CD1c-positive myeloid dendritic cell (primary cell): ENCODE data around the gene COL4A1.

Source experiments
- DNase-seq: peaks from one replicate; pipeline ENCODE4 v3.0.0-alpha.2; 2016; ENCODE audit errors: extremely low spot score

Gene COL4A1

DNA sequence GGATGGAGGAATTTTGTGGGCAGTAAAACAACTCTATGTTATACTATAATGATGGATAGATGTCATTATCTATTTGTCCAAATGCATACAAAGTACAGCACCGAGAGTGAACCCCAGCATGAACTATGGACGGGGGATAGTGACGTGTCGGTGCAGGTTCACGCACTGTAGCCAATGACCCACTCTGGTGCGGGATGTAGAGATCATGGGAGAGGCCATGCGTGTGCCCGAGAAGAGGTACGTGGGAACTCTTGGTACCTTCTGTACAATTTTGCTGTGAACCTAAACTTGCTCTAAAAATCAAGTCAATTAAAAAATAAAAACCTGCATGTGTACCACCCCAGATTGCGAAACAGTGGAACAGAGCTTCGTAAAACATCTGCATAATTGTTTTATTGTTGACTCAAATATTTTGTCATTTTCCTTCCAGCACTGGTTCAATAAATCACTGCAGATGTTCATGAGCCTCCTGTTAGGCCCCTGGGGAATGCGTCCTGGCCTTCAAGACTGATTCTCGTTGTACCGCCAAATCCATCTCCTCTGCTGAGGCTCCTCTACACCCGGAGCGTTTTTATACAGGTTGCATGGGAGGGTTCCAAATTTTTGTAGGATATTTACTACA lies 30.9 kb downstream of the COL4A1 start:
- no peak for DNase-seq

DNA sequence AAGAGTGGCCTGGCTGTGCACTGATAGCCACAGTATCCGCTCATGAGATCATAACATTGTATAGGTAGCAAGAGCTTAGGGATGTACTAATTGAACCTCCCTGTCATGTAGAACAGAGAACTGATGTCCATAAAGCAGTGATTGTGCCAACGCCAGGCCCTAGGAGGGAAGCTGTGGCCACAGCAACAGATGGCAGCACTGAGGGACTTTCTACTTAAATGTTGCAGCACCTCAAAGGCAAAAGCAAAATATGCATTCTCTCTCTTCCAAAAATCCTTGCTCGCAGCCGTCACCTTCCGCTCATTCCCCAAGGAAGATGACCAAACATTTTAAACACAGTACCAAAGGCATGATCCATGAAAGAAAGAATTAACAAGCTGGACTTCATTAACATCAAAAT lies 32.3 kb downstream of the COL4A1 start:
- no peak for DNase-seq

DNA sequence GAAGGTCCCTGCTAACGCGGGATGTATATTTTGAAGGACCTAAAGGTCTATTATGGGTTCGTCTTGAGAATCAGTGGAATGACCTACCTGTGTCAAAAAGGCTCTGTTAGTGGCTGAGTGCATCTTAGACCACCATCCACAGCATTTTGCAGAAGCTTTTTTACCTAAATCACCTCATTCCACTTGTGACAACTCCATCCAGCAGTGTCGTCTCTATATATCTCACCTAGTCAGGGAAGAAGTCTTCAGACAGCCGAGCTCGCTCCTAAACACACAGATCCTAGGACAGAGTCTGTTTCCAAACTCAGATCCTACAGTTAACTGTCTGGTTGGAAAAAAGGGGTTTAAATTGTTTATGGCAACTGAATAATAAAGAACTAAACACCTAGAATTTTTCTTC lies 33.7 kb downstream of the COL4A1 start:
- no peak for DNase-seq

DNA sequence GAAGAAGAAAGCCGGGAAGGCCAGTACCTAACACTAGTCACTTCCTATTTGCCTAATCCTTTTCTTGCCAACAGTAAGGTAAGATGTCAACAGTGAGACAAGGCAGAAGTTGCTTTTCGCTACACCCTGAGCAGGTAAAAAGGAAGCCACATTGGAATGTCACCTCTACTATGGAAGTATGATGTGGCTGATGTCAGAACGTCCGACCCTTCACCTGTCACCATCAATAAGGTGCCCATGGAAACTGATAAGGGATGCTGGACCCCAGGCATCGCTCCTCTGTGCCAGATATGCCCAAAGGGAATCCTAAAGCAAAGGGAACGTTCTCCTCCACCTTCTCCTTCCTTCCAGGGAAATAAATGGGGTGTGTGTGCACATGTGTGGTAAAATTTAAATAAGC lies 34.3 kb downstream of the COL4A1 start:
- no peak for DNase-seq

DNA sequence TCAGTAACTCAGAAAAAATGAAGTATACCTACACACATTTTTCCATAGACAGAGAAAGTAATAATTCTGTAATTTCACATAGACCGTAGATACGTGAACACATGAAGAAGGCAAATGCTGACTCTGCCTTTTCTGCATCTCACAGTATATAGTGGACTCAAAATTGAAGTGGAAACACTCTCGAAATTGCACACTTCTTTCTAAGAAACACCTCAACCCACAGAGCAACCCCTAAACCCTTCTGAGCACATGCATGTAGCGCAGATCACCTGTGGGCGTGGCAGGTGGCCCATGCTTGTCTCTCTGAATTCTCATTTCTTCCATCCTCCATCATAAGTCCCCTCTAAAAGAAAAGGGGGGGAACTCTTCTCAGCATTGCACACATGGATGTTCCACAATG lies 34.7 kb downstream of the COL4A1 start:
- DNase-seq = no peak

DNA sequence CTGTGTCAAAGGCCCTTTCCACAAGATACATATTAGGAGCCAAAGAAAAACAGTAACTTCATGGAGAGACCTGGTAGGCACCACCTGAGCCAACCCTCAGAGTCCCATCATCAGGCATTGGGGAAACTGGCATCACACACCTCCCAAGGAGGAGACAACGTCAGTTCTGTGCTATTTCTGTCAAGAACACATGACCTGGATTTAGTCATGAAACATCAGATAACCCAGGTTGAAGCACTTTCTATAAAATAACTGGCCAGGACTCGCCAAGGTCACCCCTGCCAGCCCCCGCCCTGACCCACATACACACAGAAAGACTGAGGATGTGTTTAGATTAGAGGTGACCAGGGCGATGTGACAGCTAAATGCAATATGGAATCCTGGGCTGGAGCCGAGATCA lies 35.6 kb downstream of the COL4A1 start:
- no peak for DNase-seq

DNA sequence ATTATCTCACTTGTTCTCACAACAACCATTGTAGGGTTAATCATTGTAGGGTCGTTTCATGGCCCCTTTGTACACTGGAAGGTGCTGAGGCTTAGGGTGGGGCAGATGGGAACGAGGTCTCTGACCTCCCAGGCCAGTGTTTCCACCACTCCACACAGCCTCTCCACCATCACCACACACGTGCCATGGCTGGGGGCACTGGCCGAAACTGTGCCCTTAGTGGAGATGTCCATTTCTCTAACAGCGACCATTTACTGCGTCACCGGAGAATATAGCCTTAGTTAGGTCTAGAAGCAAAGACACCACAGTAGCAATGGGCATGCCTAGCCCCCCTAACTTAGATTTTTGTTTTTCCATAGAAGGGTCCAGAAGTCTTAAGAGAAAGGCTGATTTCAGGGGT lies 36.5 kb downstream of the COL4A1 start:
- DNase-seq = no peak

DNA sequence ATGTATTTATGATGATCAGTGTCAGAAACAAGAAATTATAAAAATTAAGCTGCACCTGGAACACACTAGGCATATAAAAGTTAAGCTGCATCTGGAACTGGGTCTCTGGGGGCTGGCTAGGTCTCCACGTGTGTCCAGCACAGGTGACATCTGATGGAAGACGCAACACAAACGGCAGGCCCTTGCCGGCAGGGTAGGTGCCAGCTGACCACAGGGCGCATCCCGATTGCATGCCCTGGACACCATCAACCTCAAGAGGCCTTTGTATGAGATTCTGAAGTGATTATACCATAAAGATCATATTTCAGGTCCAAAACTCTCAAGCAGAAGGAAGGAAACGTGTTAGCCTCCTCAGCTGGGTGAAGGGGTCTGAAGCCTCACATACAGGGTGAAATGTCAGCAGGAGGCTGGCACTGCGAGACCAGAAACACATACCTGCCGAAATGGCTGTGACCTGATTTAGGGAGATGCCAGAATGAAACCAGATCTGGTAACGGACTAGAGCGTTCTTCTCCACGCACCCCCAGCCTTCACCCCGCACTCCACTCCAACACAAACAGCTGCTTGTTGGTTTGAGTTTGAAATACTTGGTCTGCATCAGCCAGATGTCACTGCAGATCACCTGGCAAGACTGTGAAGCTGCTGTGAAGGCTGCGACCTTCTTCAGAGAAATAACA lies 37.3 kb downstream of the COL4A1 start:
- DNase-seq = no peak

DNA sequence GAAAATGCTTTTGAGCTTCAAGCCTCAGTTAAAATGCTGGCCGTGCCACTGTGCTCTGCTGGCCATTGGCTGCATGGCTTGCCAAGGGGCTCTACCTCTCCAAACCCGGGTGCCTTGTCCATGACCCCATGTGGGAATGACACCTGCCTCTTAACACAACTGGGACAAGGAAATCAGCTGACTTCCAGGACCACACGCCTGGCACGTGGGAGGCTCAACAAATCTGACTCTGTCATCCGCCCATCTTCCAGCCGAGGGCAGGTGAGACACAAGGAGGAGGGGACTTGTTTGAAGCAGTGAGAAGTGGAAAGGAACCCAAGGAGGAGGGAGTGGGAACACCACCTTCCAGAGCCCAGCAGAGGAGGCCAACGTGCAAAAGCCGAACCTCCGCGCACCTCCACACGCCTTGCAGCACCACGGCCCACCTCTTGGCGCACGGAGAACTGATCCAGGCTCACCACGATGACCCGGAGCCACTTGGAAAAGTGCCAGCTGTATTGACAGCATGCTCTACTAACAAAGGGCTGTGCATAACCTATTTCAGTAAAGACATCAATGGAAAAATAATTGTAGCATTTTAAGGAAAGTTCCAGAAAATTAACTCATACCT lies 38.3 kb downstream of the COL4A1 start:
- no peak for DNase-seq

DNA sequence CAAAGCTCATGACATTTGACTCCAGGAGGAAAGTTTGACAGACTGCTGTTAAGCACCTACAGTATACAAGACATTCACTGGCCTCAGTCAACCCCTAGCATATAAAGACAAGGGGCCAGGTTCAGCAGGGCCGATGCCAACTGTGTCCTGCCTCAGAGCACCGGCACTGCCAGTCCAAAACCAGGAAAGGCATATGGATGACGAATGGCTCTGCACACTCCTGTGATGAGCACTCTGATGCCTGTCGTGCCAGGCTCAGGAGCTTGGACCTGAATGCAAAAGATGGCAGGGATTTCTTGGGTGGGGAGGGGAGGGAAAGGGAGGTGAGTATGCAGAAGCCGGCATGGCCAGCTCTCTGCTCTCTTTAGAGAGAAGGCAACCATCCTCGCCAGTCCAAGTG lies 38.9 kb downstream of the COL4A1 start:
- no peak for DNase-seq

DNA sequence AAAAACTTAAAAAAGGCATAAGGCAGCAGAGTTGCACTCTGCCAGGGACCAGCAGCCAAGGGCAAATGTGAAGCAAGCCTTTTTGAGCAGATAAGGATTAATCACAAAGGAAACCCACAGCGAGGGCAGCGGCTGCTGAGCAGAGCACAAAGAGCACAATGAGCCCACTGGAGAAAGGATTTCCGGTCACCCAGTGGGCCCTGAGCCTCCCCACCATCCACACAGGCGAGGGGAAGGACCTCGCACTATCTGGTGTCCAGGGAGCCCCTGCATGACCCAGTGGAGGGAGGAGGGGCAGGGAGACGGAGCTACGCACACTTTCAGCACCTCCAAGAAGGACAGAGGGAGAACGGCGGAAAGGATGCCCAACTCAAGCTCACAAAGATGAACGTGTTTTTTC lies 40.0 kb downstream of the COL4A1 start:
- DNase-seq = no peak

DNA sequence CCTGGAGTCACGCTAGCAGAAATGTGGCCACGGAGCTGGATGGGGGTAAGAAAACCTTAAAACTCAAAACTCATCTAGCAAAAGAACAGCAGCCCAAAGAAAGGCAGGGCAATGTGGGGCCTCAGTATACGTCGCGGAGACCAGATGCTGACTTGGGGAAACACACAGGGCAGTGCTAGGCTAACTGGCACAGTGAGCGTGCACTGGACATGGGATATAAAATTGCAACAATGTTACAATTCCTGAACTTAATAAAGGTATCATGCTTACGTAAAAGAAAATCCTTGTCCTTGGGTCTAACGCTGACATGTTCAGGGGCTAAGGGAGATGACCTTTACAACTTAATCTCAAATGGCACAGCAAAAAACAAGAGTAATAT lies 40.5 kb downstream of the COL4A1 start:
- no peak for DNase-seq

DNA sequence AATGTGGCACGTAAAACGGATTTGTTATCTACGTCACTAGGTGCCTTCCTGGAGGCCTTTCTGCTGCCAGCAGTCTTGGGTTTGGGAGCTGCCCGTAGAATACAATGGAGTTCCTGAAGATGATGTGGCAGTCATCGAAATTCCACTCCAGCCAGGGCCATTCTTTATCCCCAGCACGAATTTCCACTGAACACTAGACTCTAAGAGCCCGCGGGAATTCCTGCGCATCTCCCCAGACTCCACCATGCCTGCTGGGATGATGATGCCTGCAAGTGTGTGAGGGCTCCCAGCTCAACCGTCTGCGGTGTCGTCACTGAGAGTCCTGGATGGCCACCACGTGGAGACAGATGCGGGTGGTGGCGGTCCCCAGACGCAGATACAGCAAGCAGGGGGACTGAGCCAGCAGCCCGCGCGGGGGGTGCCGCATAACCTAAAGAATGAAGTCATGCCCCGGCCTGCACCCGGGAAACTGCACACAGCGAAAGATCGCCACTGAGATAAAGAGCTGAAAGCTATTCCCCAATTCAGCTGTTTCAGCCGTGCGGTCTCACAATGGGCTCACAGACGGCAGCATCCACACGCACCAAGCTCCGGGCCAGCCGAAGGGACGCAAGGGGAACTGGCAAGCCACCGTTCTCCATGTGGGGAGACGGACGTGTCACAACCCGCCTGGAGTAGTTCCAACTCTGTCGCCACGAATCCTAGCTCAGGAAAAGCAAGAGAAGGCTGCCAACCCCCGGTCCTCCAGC lies 41.1 kb downstream of the COL4A1 start:
- no peak for DNase-seq

DNA sequence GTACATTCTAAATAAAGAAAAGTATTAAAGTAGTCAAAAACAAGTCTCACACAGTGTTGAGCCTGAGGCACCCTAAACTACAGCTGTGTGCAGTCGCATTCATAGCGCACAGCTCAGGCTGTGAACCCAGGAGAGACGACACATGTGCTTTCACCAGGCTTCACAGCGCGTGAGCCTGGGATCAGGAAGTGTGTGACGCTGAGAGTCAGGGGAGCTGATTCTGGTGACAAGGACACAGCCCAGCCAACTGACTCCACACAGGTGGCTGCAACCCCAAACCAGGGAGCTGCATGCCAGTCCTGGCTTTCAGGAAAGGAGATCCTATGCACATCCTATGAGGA lies 41.6 kb downstream of the COL4A1 start:
- DNase-seq = no peak

DNA sequence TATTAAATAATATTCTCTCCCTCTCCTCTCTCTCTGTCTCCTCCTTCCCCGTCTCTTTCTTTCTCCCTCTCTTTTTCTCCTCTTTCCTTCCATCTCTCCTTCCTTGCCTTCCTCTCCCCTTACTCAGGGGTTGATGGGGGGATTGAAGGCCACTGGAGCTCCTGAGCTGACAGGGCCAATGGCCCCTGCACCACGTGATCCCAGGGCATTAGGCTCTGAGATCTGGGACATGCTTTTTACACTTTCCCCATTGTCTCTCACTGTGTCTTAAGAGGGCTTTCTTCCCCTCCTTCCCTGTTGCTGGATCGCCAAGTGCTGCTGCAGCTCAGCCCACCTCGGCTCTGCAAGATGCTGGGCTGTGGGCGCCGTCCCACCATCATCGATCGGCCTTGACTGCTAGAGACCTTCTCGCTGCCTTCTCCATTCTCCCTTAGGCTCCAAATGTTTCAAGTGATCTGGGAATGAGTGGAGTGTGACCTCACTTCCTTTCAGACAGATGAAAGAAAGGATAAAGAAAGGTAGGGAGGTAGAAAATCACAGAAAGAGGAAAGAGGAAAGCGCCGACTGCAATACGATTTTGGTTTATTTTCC lies 42.2 kb downstream of the COL4A1 start:
- no peak for DNase-seq

DNA sequence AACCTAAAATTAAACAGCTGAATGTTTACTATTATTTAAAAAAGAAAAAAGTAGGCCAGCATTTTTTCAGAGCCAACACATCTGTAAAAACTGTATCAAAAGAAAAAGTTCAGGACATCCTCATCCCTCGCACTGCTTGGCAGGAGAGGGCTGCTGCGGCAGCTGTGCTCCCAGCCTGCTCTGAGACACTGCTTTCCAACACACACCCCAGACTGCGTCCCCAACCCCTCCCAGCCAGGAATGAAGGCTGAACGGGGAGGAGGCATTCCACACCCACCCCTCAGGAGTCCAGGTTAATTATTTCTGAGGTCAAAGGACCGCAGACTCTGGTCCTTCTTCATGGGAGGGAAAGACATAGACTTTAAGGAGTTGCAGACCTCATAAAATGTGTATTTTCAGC lies 43.1 kb downstream of the COL4A1 start:
- DNase-seq = no peak

DNA sequence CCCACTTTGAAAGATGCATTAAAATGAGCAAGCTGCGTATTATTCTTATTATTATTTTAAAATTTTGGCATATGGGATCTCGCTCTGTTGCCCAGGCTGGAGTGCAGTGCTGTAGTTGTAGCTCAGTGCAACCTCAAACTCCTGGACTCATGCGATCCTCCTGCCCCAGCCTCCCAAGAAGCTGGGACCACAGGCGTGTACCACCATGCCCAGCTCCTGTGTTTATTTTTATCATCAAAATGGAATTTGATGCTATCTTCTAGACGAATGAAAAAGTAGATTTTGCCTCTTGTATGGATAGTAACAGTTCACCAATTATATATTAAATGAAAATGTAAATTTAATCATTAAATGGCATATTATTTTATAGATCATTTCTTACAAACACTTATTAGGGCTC lies 43.6 kb downstream of the COL4A1 start:
- no peak for DNase-seq

DNA sequence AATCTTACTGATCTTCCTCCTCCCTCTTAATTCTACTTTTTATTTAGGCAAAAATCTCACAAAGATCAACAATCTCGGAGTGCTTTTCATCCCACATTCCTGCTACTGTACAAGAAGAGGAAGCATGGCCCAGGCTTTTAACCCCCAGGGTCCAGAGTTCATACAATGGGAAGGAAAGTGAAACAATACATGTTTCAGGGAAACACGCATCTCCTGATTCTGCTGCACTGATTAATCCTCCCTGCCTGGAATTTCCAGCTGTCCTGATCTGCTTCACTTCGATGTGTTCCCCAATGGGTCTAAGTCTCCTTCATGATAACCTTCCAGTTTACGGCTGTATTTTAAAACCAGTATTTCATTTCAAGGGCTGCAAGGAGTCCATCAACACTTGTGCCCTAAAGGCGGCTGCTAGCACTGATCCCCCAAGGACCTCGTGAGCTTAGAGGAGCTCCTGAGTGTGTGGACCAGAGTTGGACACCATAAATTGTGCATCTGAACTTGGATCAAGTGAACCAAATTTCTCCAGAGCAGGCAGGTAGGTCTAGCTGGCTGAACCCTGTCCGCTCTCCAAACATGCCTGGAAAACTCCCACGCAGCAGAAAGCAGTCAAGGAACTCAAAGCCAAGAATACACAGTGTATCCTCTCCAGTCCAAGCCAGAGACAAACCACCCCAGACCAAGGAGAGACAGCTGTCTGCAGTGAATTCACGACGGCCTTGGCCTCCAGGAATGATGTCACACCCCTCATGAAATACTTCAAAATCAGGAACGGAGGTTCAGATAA lies 44.3 kb downstream of the COL4A1 start:
- no peak for DNase-seq

DNA sequence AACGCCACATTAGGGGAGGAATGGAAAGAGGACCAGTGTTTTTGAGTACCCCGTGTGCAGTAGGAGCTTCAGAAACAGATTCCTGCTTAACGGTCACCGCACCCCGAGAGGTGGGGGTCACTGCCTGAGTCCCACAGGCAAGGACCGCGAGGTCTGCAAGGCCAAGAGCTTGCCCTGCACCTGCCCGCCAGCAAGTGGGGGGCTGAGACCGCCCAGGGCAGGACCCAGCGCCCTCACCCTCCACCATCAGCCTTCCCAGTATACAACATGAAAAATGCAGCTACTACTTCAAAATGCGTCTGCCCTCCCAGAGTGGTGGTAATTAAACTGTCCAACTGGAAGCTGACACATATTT lies 44.9 kb downstream of the COL4A1 start:
- DNase-seq = no peak

DNA sequence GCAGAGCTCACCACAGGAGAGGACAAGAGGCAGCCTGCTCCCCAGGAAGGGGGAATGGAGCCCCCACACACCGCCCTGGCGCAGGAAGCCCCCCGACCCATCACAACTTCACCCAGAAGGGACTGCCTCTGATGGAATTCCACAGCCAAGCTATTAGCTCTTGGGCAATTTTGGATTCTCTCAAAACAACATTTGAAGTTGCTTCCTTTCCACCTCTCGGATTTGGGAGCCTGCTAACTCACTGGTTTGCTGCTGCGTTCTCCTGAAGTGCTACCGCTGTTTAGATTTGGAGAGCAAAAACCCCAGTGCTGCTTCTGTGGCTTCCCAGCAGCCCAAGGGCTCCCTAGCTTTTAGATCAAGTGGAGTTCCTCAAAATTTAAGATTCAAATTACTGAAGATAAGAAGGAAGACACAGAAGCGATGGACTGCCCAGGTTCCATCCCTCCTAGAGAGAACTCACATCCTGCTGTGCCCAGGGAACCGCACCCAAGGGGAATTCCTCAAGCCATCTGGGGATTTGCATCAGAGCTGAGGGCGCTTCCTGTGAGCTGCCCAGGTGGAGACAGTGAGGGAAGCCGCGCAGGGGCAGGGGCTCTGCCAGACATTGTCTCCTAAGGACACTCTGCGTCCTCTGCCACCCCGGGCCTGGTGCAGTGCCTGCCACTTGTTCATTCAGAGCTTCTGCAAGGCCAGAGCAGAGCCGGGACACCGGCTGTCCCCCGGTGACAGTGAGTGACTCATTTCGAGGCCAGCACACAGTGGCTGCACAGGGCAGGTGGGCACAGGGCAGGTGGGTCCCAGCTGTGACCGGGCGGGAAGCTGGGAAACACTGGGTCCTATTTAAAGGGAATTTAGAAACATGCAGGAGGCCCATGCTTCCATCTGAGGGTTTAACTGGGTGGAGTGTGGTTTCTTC lies 45.5 kb downstream of the COL4A1 start:
- no peak for DNase-seq

DNA sequence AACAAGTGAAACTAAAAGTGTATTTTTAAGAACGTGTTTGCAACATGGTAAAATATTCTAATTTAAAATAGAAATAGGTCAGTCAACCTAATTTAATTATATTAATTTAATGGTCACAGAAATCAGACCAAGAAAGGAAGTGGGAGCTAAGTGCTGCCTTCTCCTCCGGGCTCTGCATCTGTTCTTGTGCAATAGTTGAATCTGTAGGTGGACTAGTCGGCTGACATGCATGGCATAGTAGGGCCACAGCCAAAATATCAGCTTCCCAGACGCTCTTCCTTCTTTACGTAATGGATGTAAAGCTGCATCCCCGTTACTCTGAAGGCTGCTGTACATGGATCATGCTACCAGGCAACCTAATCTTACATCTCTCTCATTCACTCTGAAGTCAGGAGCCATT lies 47.3 kb downstream of the COL4A1 start:
- DNase-seq = no peak
